T47D (cell line): ENCODE data around the gene MIF.
A peak's percentile ranks its signal among the peaks of the same experiment; 100 is the strongest.

Experiments used
- DNase-seq, 2 experiments: peaks; one replicate each; pipeline versions ENCODE4 v3.0.0 to v3.0.0-alpha.2; 2011 to 2012; ENCODE audit warnings: low read depth in 1 of 2, low spot score in 1 of 2
- JUND ChIP-seq: IDR thresholded peaks from 2 replicates; pipeline ENCODE4 v1.6.1; 2012; ENCODE audit warnings: low read depth
- in situ Hi-C: cut with HindIII; loops from 2 replicates; pipeline ENCODE4 v1.10.0; 2016; ENCODE audit warnings: low sequenced_read_pairs, low pct_unique_long_range_greater_than_20kb

The MIF gene

DNA sequence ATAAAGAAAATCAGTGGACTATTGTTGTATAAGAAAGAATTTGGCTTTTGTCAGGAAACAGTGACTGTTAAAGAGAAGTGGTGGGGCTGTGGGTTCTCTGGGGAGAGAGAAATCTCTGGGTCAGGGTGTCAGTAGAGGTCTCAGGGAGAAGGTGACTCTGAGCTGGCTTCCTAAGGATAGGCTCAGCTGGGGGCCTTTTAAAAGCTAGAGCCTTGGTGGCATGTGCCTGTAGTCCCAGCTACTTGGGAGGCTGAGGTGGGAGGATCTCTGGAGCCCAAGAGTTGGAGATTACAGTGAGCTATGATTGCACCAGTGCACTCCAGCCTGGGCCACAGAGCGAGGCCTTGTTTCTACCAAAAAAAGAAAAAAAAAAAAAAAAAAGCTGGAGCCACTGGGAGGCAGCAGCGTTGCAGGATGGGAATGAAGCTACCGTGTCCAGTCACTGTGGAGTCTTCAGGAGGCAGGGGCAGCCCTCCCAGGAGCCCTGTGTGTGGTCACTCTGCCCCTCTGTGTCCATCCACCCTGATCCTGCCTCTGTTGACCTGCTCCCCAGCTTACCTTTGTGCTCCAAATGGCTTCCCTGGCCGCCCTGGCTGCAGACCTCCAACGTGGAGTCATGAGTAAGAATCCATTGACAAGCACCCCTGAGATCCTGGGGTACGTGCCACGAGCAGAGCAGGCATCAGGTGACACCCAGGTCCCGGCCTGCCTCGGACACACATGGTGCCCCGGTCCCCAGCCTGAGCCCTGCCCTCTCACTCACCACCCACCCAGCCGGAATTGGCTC is 5.4 kb upstream of the MIF start:
- peak in 1 of 2 experiments; percentile 32 for DNase-seq
- no peak for TF ChIP-seq JUND
- in situ Hi-C loops: no loop called here

DNA sequence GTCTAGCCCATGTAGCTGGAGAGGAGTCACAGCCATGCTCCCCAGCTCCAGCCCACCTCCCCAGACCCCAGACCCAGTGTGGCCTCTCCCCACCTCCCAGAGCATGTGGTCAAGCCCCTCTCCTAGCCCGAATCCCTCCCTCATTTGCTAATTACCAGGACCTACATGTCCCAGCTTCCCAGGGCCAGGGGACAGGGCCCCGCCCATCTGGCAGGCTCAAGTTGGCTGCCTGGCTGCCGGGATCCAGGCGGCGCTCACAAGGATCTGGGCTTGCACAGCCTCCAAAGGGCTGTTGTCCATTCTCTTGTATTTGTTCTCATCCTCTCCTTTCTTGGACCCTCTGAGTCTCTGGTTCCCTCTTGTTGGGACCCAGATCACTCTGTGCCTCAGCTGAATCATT is 4.6 kb upstream of the MIF start:
- DNase-seq: no peak
- in situ Hi-C loops: no loop called here
- no peak for TF ChIP-seq JUND

DNA sequence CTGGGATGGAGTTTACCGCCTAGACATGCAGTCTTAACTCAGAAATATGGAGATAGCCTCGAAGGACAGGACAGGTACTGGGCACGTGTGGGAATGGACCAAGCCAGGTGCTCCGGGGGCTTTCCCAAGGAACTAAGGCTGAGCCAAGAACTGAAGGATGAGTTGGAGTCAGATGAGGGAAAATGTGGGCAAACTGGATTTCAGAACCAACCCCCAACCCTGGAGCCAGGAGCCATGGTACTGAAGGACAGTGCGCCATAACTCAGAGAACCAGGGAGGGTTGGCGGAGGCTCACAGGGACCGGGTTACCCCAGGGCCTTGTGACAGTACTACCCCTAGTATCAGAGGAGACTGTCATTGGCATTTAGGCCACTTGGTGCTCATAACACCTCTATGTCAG is 2.5 kb upstream of the MIF start:
- no peak for DNase-seq
- no peak for TF ChIP-seq JUND
- in situ Hi-C loops: no loop called here

DNA sequence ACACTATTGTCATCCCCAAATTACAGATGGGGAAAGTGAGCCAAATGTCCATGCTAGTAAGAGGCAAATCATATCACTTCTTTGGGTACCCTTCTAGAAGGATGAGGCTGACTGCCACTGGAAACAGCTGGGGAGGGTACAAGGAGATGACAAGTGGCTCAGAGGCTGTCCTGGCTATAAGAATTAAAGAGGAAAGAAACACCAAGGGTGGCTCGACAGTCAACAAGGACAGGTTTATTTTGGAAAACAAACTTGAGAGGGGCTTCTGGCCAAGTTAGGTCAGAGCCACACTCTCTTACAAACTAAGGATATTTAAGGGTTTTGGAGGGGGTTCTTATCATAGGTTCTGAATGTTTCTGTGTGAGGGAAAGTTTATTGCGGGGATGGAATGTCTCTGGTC is 2.1 kb upstream of the MIF start:
- no peak for DNase-seq
- TF ChIP-seq JUND: no peak
- in situ Hi-C loops: no loop called here

DNA sequence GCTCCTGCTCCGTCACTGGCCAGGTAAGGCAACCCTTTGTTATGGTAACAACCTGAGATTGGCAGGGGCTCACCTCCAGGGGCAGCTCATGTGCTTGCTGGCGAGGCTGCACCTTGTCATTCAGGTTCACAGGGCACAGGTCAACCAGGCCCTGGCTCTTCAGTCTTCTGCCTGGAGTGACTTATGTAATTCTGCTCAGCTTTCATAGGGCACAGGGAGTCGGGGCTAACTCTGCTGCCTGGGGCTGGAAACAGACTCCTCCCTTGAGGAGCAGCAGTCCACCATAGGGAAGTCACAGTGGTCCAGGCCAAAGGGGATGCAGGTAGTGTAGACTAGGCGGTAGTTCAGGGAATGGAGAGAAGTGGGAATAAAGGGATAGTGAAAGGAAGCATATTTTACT is 1.5 kb upstream of the MIF start:
- in situ Hi-C loops: no loop called here
- no peak for TF ChIP-seq JUND
- DNase-seq: no peak

DNA sequence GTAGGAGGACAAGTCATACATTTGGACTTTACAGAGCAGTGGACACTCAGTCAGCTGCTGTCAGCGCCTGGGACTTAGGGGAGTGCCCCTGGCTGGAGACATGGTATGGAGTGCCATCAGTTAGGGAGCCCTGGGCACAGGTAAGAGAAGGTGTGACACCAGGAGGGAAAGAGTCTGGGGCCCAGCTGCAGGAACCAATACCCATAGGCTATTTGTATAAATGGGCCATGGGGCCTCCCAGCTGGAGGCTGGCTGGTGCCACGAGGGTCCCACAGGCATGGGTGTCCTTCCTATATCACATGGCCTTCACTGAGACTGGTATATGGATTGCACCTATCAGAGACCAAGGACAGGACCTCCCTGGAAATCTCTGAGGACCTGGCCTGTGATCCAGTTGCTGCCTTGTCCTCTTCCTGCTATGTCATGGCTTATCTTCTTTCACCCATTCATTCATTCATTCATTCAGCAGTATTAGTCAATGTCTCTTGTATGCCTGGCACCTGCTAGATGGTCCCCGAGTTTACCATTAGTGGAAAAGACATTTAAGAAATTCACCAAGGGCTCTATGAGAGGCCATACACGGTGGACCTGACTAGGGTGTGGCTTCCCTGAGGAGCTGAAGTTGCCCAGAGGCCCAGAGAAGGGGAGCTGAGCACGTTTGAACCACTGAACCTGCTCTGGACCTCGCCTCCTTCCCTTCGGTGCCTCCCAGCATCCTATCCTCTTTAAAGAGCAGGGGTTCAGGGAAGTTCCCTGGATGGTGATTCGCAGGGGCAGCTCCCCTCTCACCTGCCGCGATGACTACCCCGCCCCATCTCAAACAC is 850 bp upstream of the MIF start:
- TF ChIP-seq JUND: no peak
- in situ Hi-C loops: no loop called here
- DNase-seq: no peak

DNA sequence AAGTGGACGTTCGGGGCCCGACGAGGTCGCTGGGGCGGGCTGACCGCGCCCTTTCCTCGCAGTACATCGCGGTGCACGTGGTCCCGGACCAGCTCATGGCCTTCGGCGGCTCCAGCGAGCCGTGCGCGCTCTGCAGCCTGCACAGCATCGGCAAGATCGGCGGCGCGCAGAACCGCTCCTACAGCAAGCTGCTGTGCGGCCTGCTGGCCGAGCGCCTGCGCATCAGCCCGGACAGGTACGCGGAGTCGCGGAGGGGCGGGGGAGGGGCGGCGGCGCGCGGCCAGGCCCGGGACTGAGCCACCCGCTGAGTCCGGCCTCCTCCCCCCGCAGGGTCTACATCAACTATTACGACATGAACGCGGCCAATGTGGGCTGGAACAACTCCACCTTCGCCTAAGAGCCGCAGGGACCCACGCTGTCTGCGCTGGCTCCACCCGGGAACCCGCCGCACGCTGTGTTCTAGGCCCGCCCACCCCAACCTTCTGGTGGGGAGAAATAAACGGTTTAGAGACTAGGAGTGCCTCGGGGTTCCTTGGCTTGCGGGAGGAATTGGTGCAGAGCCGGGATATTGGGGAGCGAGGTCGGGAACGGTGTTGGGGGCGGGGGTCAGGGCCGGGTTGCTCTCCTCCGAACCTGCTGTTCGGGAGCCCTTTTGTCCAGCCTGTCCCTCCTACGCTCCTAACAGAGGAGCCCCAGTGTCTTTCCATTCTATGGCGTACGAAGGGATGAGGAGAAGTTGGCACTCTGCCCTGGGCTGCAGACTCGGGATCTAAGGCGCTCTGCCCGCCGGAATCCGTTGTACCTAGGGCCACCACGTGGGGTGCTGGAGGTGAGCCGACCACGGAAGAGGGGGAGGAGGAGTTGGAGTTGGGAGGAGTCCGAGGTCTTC is 771 bp downstream of the MIF start:
- DNase-seq: peak; percentile 60 to 92
- no peak for TF ChIP-seq JUND
- in situ Hi-C loops: no loop called here

DNA sequence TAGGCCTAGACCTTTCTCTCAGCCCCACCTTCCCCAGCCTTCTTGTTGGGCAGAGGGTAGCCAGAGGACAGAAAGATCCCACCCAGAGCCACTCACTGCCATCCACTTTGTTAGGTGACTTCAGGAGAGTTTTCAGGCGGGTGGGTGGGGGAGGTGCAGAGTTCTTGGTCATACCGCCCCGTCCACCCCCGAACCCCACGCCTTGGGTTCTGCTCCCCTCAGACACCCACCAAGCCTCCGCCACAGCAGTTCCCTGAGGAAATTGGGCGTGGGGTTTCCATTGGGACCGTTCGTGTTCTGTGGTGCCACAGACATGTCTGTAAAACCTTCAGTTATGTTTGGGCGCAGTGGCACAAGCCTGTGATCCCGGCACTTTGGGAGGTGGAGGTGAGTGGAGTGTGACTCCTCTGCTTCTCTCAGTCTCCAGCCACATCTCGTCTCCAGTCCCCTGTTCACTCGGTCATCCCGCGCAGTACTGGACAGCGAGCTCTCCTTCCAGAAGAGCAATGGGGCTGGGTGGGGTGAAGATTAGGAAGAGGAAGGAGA is 1.5 kb downstream of the MIF start:
- TF ChIP-seq JUND: no peak
- in situ Hi-C loops: no loop called here
- DNase-seq: no peak

DNA sequence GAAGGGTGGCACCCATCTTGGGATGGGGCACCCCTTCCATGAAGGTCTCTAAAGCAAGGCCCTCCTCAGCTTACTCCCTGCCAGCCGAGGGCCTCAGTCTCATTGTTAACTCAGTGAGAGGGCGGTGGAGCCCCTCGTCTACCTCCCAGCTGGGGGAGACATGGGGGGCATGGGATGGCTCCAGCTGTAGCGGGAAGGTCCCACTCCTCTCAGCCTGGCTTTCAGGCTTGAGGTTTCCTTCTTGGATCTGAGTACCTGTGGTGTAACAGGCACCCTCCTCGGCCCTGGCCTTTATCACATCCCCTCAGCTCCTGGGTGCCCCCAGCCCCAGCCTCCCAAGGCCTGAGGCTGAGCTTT is 2.0 kb downstream of the MIF start:
- in situ Hi-C loops: no loop called here
- DNase-seq: no peak
- TF ChIP-seq JUND: no peak

DNA sequence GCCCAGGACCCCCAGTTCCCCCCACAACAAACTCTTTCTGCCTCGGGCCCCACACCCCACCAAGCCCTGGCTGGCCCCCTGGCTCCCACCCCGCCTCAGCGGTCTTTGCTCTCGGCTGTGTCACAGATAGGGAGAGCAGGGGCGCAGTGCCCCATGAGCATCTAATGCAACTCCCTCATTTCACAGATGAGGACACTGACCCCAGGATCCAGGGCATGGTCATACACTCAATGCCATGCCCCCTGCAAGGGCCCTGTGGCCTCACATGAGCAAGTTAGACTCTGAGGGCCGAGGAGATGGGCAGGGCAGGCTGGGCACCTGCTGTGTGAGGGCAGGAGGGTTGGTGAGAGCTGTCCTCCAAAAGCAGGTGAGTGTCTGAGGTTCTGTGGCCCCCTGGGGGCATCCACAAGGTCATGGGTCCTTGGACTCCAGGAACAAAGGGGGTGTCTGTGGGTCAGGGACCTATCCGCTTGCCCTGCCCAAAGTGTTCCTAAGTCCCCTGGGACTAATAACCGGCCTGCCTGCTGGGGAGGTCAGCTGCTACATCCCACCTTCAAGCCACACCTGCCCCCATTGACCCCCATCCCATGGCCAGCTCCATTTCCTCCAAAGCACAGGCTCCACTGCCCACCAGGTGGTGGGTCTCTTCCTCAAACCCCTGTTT is 2.5 kb downstream of the MIF start:
- in situ Hi-C loops: no loop called here
- DNase-seq: no peak
- TF ChIP-seq JUND: no peak

DNA sequence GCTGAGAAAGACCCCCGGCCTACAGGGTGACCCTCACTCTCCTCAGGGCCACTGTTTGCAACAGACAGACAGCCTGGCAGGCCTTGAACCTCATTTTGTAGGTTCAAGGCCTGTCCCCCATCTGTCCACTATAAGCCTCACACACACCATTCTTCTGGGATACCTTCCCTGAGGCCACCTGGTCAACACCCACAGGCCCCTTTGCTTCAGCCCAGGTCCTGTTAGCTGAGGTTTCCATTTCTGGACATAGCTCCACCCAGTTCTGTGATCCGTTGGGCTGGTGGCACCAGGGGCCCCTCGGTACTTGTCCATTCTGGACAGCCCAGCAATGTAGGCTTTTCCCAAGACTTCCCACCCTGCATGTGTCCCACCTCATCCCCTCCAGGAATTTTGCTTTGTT is 3.1 kb downstream of the MIF start:
- DNase-seq: no peak
- TF ChIP-seq JUND: no peak
- in situ Hi-C loops: no loop called here
